Pons (tissue), 1 donor: ENCODE data around the gene LANCL1.
"Not testable (repeated sequence)": the region's sequence is repeated elsewhere in the genome, so short reads cannot be mapped to it uniquely, and the experiment has no call there.

Experiments used
- DNase-seq: peaks from one replicate; pipeline ENCODE4 v3.0.0-alpha.2; 2016; ENCODE audit warnings: low spot score

The LANCL1 gene

DNA sequence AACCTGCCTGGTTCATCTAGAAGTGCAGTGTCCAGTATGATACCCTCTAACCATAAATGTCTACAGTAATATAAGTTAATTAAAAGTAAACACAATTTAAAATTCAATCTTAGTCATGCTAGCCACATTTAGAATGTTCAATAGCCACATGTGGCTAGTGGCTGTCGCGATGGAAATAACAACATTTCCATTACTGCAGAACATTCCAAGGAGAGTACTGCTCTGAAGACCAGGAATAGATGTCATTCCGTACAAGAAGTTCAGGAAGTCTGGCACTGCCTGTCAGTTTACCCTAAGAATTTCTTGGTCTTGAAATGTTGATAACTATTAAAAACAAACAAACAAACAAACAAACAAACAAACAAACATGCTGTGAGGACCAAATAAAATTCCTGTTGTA, 17.2 kb downstream of the LANCL1 start:
- DNase-seq: no peak

GRCh38 chr2:210458395-210458794, 18.2 kb downstream of the LANCL1 start:
- DNase-seq: no peak

DNA sequence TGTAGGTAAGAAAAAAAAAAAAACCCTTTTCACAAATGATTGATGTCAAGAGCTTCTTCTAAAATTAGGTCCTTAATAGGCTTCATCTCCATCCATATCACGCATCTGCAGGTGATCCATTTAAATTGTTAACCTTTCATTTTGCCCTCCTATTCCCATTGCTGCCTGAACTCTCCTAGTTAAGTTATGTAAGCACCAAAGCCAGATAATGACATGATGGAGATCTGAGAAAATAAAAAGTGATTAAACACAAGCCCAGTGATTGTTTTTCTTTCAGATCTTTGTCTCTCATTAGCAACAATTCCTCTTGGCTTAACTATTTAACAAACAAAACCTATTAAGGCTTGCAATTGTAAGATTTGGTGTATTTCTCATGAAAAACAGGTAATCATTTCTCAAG, 20.0 kb downstream of the LANCL1 start:
- DNase-seq: no peak

- DNase-seq: no peak
Measured at GRCh38 chr2:210454336-210454735, 22.2 kb downstream of the LANCL1 start.

GRCh38 chr2:210452194-210452593, 24.4 kb downstream of the LANCL1 start:
- no peak for DNase-seq

DNA sequence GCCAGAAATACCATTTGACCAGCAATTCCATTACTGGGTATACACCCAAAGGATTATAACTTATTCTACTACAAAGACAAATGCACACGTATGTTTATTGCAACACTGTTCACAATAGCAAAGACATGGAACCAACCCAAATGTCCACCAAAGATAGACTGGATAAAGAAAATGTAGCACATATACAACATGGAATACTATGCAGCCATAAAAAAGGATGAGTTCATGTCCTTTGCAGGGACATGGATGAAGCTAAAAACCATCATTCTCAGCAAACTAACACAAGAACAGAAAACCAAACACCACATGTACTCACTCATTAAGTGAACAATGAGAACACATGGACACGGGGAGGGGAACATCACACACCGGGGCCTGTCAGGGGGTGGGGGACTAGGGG, 25.6 kb downstream of the LANCL1 start:
- not testable (repeated sequence) for DNase-seq

- no peak for DNase-seq
Measured at GRCh38 chr2:210445732-210446131, 30.8 kb downstream of the LANCL1 start.

DNA sequence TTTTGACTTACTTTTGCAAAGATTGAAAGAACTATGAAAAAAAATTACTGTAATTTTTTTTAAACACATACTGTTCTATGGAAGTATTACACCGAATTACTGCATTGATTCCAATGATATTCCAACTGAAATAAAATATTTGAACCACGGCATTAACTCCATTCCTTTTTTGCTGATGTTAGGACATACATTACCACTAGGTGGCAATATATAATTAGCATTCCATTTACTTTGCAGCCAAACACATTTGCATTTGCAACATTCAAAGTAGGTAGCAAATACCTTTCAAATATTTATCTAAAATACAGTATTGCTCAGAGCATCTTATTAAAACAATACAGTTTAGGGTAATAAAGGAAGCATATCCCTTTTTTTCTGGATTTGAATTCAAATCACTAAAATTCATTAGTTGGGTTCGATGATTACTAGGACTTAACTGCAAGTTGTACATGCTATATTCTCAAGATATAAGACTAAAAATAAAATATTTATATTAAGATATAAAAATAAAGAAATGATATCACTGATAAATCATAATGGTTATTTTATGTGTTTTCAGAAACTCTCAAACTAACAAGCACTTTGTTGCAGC, 31.3 kb downstream of the LANCL1 start:
- DNase-seq: peak; percentile 70

- DNase-seq: no peak
Measured at GRCh38 chr2:210443527-210443926, 33.0 kb downstream of the LANCL1 start.

GRCh38 chr2:210442878-210443277, 33.7 kb downstream of the LANCL1 start:
- no peak for DNase-seq

DNA sequence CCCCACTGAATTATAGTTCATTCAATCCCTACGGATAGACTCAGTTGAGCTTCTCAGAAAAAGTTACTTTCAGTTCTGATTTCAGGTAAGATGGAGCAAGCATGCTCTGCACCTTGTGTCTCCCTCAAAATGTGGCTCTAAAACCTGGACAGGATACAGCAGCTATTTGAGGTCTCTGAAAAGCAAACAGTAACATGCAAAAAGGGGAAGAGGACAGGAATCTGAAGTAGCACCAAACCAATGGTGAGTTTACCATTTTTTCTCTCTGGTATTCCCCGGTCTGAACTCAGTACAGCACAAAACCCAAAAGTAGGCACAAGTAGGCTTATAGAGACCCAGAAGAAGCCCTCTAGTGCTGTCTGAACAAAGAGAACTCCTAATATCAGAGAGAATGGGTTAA, 34.1 kb downstream of the LANCL1 start:
- DNase-seq: no peak

- DNase-seq: no peak
Measured at GRCh38 chr2:210440206-210440605, 36.4 kb downstream of the LANCL1 start.

GRCh38 chr2:210435439-210435838, 41.1 kb downstream of the LANCL1 start:
- no peak for DNase-seq

DNA sequence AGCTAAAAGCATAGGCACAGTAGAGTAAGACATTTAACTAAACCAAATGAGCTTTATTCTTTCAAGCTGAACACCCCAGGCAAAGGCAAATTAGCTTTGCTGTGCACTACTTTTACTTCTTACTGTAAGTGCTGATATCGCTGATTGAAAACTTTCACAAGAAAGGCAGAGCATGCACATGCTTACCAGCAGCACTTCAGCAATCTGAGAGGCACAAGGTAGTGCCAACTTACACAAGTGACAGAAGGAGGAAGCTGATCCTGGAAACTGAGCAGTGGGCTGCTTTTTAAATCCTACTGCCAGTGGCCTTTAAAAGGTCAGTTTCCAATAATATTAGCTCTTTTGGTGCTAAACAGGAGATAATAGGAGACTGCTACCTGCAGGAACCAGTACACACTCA, 43.9 kb downstream of the LANCL1 start:
- no peak for DNase-seq

DNA sequence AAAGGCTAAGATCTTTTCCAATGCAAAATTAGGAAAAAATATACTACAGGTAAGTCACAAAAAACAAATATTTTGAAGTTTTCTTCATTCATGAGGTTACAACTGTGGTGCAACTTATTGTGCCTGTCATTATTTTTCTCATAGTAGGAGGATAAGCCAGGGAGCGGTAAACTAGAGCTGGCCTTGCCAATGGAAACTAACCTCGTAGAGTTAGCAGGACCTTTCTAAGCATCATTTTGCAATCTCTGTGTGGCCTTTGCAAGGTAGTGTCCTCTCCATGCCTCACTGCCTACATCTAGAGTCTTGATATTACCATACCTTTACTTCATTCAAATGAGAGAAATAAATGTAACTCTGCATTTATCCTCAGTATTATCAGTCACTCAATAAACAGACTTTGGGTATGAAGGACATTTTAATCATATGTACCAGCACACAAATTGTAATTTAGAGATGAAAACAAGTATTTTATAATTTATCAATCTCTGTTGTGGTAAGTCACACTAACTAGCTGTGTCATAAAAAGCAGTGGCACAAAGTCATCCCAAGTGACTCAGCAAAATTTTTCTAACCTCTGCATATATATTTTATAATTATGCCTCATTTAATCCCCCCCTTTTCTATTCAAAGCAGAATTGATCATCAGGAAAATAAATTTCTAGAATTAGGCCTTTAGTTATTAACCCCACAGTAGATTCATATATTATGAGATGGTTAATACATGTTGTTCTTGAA, 47.0 kb downstream of the LANCL1 start:
- DNase-seq: no peak

GRCh38 chr2:210428393-210429179, 48.0 kb downstream of the LANCL1 start:
- DNase-seq: no peak

DNA sequence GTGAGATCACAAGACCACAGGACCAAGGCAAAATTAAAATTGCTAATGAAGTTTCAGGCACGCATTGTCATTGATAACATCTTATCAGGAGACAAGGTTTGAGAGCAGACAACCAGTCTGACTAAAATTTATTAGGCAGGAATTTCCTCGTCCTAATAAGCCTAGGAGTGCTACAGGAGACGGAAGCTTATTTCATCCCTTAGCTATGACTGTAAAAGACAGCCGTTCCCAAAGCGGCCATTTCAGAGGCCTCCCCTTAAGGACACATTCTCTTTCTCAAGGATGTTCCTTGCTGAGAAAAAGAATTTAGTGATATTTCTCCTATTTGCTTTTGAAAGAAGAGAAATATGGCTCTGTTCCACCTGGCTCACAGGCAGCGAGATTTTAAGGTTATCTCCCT, 49.2 kb downstream of the LANCL1 start:
- DNase-seq: not testable (repeated sequence)

- no peak for DNase-seq
Measured at GRCh38 chr2:210422366-210422765, 54.2 kb downstream of the LANCL1 start.

- DNase-seq: no peak
Measured at GRCh38 chr2:210421916-210422315, 54.6 kb downstream of the LANCL1 start.

- no peak for DNase-seq
Measured at GRCh38 chr2:210412660-210413059, 63.9 kb downstream of the LANCL1 start.

DNA sequence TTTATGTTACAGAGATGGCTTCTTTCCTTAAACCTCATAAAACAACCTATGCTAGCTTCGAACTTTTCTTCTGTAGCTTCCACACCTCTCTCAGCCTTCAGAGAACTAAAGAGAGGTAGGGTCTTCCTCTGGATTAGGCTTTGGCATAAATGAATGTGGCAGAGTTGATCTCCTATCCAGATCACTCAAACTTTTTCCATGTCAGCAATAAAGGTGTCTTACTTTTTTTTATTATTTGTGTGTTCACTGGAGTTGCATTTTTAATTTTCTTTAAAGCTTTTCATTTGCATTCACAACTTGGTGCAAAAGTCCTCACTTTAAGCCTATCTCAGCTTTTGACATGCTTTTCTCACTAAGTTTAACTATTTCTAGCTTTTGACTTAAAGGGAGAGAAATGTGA, 66.0 kb downstream of the LANCL1 start:
- no peak for DNase-seq

DNA sequence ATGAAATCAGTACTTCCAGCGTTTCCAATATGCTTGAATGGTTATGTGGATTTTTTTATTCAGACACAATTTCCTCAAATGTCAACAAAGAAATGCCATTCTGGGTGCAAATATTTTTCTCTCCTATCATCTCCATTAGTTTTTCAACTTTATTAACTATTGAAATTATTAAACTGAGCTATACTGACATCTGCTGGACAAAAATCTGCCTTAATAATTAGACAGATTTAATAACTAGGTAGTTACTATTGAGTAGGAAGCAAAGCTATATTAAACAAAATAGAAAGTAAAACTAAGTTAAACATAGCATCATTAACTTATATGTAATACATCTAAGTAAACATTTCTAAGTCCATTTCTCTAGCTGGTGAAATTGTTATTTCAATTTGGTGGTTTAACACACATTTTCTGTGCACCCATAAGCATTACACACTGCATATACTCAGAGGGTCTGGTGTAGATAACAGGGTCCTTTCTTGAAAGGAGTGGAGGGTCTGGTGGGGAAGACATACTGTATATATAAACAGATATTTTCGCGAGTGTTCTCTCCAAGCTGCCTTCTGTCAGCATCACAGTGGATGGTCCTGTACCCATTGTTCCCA, 77.0 kb downstream of the LANCL1 start:
- DNase-seq: peak; percentile 45

GRCh38 chr2:210392469-210392881, 84.1 kb downstream of the LANCL1 start:
- DNase-seq: no peak
